Inferior parietal cortex (tissue), 1 donor: ENCODE measurements around the gene EVC.
"Not testable (repeated sequence)": the region's sequence is repeated elsewhere in the genome, so short reads cannot be mapped to it uniquely, and the experiment has no call there.

Experiments
- DNase-seq: peaks from one replicate; pipeline ENCODE4 v3.0.0-alpha.2; 2016; ENCODE audit errors: extremely low spot score

Gene EVC

DNA sequence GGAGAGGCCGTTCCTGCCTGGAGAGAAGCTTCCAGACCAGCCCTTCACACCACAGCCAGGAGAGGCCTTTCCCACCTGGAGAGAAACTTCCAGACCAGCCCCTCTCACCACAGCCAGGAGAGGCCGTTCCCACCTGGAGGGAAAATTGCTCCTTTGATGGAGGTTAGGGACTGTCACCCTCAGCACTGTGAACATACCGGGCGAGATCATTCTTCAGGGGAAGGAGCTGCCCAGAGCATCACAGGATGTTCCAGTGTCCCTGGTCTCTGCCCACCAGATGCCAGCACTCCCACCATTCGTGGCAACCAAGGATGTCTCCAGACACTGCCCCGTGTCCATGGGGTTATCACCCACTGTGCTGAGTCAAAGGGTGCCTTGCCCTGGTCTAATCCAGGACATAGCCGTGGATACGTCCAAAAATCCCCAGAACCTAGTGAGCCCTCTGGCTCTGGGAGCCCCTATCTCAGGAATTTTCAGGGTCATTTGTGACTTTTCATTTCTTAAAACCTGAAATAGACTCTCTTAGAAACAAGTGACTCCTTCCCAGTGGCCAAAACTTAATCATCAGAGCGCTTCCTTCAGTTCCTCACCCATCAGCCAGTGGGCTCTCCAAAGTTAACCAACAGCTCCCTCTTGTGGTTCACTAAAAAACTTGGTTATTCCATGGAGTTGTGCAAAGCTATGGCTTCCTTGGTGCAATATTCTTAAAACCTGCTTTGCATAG, 101.7 kb downstream of the EVC start:
- DNase-seq, result peak; percentile 91

DNA sequence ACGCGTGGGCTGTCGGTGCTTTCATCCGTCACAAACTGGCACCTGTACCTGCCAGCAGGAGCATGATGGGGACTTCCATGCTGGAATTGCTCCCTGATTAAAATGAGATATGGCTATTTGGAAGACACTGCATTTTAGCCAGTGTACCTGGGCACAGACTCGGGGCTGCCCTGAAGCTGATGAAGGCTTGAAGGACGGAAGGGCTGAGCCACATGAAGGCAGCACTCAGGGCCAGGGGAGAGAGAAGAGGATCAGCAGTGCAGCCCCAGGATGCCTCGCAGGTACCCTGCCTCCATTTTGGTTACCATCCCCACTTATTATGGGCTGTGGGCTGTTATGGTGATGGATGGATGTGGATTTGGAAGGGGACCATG, 102.9 kb downstream of the EVC start:
- DNase-seq, result no peak

GRCh38 chr4:5814421-5814820, 103.4 kb downstream of the EVC start:
- DNase-seq, result no peak

GRCh38 chr4:5815641-5816040, 104.6 kb downstream of the EVC start:
- DNase-seq, result no peak

DNA sequence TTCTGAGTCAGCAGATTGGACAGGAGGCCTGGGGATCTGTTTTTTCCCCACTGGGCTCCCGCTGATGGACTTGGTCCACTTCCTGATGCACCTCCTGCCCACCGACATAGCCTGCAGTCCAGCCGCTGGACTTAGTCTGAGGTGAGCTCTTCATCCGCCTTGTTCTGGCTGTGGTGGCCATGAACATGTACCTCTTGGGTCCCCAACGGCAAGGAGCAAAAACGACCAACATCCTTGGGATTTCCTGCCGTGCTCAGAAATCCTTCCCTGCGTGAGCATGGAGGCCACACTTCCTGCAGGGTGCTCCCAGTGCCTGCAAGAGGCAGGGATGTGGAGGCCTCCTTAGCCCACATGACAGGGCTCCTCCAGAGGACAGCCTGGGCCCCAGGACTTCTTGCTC, 105.1 kb downstream of the EVC start:
- no peak for DNase-seq

GRCh38 chr4:5816851-5817375, 105.9 kb downstream of the EVC start:
- no peak for DNase-seq

DNA sequence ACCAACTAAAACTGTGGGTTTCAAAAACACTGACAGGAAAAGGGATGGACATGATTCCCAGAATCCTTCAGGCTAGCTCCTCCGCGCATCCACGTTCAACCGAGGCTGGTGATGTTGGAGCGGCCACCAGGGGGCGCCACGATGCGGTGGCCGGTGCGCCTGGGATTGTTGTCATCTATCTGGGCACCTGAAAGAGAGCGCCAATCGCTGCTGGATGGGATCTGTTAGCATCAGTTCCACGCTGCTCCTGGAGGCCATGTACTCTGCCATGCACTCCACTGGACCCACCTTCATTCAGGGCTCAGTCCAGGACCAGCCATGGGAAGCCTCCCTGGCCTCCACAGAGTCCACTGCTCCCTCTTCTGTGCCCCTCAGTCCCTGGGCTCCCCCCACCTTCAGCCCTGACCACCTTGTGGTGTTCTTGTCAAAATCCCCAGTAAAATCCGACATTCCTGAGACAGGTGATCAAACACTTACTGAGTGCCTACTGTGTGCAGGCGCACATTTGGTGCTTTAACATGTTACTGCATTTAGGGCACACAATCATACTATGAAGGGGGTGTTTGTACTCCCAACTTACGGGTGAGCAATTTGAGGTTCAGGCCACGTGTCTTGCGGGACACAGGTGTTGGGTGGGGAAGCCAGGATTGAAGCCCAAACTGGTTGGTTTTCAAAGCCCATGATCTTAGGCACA, 110.8 kb downstream of the EVC start:
- DNase-seq, result peak; percentile 16

DNA sequence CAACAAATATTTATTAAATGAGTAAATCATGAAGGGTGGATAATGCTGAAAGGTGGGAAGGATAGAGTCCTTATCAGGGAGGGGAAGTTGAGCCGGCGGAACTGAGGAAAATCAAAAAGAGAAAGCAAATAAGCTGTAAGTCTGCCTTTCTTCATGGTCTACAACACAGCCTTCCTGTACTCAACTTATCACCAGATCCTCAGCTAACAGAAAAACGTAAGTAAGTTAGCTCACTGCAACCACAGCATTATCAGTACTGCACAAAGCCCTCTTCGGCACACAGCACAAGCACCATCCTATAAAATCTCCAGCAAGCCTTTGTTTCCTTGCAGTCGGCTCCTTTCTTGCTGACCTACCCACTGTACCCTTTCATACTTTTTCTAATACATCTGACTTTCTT, 111.6 kb downstream of the EVC start:
- DNase-seq, result peak; percentile 3

DNA sequence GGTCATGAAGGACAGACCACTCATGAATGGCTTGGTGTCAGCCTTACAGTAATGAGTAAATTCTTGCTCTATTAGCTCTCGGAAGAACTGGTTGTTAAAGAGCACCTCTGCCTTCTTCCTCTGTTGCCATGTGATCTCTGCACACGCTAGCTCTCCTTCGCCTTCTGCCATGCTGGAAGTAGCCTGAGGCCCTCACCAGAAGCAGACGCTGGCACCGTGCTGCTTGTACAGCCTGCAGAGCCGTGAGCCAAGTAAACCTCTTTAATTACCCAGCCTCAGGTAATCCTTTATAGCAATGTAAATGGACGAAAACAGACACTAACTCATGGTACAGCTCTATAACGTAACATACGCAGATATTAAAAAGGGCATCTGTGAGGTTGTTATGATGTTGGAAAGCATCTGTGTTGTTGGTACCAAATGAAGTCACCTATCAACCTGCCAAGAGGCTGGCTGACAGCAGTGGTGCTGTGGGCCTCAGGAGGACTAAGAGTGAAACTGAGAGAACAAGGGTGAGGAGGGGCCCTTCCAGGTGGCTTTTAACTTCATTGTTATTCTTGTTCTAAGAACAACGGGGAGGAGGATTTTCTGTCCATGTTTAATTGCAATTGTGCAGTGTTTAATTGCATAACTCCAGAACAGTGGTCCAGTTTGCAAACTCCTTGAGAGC, 112.7 kb downstream of the EVC start:
- no peak for DNase-seq

DNA sequence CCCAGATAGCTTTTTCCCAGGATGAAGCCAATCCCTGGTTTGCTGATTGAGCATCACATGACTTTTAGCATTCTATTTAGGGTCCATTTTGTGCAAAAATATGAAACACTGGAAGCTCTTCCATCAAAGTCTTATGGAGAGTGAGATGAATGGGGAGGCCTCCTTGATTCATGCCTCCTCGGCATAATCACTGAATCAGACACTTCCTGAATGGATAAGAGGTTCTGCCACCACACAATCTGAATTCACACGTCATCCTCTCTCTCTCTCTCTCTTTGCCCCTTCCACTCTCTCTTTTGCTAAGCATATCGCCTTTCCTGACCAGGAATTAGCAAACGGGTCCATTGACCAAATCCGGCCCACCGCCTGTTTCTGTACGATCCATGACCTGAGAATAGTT, 113.2 kb downstream of the EVC start:
- no peak for DNase-seq

GRCh38 chr4:5824635-5825034, 113.6 kb downstream of the EVC start:
- peak; percentile 34 for DNase-seq

DNA sequence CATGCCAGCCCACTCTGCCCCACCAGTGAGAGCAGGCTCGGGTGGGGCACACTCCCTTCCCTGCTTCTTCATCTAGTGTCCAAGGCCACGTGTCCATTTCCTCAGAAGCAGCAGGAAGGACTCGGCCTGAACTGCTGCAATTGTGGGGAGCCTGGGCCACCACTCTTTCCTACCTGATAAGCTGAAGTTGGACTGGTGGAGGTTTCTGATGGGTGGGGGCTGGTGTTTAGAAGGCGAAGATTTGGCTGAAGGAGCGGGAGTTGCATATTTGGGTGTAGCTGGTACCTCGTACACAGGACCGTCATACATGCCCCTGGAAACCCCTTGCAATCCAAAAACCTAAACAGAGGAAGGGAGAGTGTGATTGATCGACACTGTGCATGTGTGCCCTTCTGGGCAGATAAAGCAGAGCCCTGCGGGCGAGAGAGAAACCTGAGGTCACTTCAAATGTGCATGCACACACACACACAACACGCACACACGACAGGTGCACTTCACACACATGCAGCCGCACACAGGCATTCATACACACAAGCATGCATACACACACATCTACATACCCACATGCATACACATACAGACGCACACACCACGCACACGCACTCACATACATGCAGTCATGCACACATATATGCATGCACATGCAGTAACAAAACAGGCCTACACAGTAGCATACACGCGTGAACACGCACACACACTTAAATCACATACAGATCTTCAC, 114.5 kb downstream of the EVC start:
- no peak for DNase-seq

DNA sequence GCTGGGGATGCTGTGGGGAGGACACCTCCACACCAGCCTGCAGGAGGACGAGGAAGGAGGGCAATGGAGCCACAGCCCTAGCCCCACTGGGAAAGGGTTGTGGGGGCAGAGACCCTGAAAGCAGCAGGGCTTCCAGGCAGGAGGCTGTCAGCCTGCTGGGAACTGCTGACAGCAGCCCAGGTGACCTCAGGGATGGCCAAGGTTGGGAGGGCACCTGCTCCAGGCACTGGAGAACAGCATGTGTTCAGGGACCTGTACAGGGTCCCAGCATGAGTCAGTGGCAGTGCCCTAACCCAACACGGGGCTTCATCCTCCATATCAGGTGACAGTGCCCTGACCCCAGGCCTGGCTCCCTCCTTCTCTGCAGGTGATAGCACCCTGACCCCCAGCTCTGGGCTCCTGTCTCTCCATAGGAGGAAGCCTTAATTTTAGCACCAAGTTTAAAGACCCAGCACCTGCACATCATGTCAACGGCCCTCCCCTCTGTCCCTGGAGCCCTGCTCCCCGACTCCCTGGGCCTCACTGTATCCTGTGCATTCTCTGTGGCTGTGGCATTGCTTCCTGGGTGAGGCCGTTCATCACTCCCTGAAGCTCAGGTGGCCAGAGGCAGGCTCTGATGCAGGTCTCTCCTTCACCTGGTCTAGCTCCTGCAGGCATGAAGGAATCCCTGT, 115.6 kb downstream of the EVC start:
- no peak for DNase-seq

DNA sequence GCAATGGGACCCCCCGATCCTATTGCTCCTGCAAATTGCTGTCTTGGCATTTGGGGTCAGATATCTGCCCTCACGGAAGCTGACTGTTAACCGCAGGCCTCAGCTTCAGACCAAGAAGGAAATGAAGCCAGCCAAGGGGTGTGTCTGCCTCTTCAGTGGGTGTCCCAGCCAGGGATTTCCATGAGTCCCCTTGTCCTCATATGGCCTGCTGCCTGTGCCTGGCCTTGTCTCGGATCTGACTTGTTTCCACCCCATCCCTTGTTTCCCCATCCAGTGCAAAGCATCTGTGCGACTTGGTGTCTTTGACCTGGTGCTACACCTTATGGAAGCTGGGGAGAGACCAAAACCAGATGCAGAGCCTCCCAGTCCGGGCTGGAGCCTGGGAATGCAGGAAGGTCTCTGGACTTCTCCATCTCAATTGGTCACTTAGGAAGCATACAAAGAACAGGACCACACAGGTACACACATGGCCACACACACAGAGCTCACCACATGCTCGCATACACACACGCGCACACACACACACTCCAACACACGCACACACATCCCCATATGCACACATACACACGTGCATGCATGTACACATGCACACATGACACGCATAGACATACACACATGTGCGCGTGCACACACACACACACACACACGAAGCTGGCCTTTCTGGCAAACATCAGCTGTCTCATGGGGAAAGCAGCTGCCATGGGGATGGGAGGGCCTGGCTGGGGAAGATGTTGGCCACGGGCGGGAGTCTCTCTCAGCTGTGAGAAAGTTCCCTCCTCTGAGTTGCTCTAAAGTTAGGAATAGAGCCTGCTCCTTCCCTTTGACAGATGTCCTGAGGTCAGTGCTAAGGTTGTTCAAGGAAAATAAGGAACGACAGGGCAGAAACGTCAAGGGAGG, 116.4 kb downstream of the EVC start:
- DNase-seq, result no peak

GRCh38 chr4:5828005-5828391, 117.0 kb downstream of the EVC start:
- DNase-seq, result no peak

- no peak for DNase-seq
Observed at GRCh38 chr4:5836943-5837342, 125.9 kb downstream of the EVC start.

DNA sequence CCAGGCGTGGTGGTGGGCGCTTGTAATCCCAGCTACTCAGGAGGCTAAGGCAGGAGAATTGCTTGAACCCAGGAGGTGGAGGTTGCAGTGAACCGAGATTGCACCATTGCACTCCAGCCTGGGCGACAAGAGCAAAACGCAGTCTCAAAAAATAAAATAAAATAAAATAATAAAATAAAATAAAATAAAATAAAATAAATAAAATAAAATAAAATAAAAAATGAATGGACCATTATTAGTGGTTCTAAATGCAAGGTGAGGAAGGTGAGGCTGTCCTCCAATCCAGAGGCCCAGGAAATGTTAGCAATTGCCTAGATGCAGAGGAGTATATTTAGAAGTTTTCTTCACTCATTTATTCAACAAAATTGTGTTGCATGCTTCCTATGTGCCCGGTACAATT, 126.5 kb downstream of the EVC start:
- not testable (repeated sequence) for DNase-seq

GRCh38 chr4:5839332-5839731, 128.3 kb downstream of the EVC start:
- no peak for DNase-seq

DNA sequence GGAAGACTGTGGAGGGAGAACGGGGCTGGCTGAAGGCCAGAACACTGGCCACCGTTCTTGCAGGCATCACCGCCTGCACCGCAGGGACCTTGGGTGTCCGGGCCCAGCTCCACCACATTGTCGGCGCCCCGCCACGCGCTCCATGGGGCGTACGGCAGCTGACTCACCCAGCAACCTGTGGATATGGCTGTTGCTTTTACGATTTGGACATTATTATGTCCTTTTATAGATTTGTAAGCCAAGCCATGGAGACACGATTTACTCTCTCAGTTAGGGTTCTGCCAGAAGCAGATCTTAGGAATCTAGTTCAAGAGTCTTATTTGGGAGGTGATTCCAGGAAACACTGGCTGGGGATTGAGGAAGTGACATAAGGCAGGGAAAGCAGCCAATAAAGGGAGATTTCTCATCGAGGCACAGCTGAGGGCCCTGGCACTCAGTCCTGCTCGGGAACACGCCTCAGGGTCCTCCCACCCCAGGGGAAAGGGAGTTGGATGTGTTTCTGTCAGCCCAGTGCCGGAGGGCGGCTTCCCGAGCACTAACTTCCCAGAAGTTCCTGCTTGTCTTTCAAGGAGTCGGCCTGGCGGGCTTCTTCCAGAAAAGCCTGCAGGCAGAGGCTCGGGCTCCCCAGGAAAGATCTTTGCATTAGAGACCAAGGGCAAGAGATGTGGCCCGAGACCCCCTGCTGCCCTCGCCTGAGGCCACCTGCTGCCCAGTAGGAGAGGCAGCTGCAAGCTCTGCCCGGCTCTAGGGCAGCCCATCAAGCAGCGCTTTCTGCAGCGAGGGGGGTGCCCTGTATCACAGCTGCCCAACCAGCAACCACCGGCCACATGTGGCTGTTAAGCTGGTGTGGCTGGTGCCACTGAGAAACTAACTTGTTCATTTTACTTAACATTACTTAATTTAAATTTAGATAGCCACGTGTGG, 129.0 kb downstream of the EVC start:
- DNase-seq, result peak; percentile 22
